Measurements from ENCODE around the gene CXCL13.
"Not testable (repeated sequence)": the region's sequence is repeated elsewhere in the genome, so short reads cannot be mapped to it uniquely, and the experiment has no call there.

Gene CXCL13

GRCh38 chr4:77605210-77605902, at the start of gene CXCL13:
CXCL13 (plus strand) TSS chr4:77605820; CDS start chr4:77605866, 46 bp downstream.
- DNase-seq (ENCODE audit: low read depth) = no peak

GRCh38 chr4:77560170-77560569, 45.5 kb upstream of the CXCL13 start:
- no peak for DNase-seq (ENCODE audit: low read depth)

GRCh38 chr4:77561720-77562119, 43.9 kb upstream of the CXCL13 start:
- not testable (repeated sequence) for DNase-seq (ENCODE audit: low read depth)

- no peak for DNase-seq (ENCODE audit: low read depth)
Observed at GRCh38 chr4:77564231-77564630, 41.4 kb upstream of the CXCL13 start.

GRCh38 chr4:77566148-77566547, 39.5 kb upstream of the CXCL13 start:
- DNase-seq (ENCODE audit: low read depth) = no peak

GRCh38 chr4:77567549-77567948, 38.1 kb upstream of the CXCL13 start:
- DNase-seq (ENCODE audit: low read depth) = no peak

GRCh38 chr4:77570508-77571214, 35.0 kb upstream of the CXCL13 start:
- not testable (repeated sequence) for DNase-seq (ENCODE audit: low read depth)

- no peak for DNase-seq (ENCODE audit: low read depth)
Observed at GRCh38 chr4:77576351-77576750, 29.3 kb upstream of the CXCL13 start.

GRCh38 chr4:77578145-77578544, 27.5 kb upstream of the CXCL13 start:
- DNase-seq (ENCODE audit: low read depth) = no peak

- no peak for DNase-seq (ENCODE audit: low read depth)
Observed at GRCh38 chr4:77579406-77580076, 26.1 kb upstream of the CXCL13 start.

- no peak for DNase-seq (ENCODE audit: low read depth)
Observed at GRCh38 chr4:77581724-77582123, 23.9 kb upstream of the CXCL13 start.

GRCh38 chr4:77582156-77582555, 23.5 kb upstream of the CXCL13 start:
- DNase-seq (ENCODE audit: low read depth) = no peak

- no peak for DNase-seq (ENCODE audit: low read depth)
Observed at GRCh38 chr4:77582711-77583110, 22.9 kb upstream of the CXCL13 start.

- no peak for DNase-seq (ENCODE audit: low read depth)
Observed at GRCh38 chr4:77586951-77587383, 18.7 kb upstream of the CXCL13 start.

GRCh38 chr4:77590482-77590881, 15.1 kb upstream of the CXCL13 start:
- DNase-seq (ENCODE audit: low read depth) = no peak

GRCh38 chr4:77591532-77591931, 14.1 kb upstream of the CXCL13 start:
- DNase-seq (ENCODE audit: low read depth) = no peak

GRCh38 chr4:77593101-77593500, 12.5 kb upstream of the CXCL13 start:
- no peak for DNase-seq (ENCODE audit: low read depth)

GRCh38 chr4:77593993-77594392, 11.6 kb upstream of the CXCL13 start:
- no peak for DNase-seq (ENCODE audit: low read depth)

GRCh38 chr4:77595364-77595973, 10.2 kb upstream of the CXCL13 start:
- DNase-seq (ENCODE audit: low read depth) = no peak

GRCh38 chr4:77599378-77599777, 6.2 kb upstream of the CXCL13 start:
- DNase-seq (ENCODE audit: low read depth) = no peak

- DNase-seq (ENCODE audit: low read depth) = no peak
Observed at GRCh38 chr4:77600521-77601451, 4.8 kb upstream of the CXCL13 start.

All from stimulated activated CD4-positive, alpha-beta T cell treated with anti-CD3 and anti-CD28 coated beads, Interleukin-2, amount 100 ng/mL, for 4 hours (primary cell).